GM12874 (cell line): ENCODE data around the gene STK32C.

ENCODE experiments used
- TF ChIP-seq, protein P1 (sequence below): IDR thresholded peaks from 2 replicates; pipeline ENCODE4 v1.5.1; 2011; ENCODE audit warnings: low read depth, mild to moderate bottlenecking, control low read depth, low read length, moderate library complexity; ENCODE audit not compliant: insufficient read depth

STK32C gene

DNA sequence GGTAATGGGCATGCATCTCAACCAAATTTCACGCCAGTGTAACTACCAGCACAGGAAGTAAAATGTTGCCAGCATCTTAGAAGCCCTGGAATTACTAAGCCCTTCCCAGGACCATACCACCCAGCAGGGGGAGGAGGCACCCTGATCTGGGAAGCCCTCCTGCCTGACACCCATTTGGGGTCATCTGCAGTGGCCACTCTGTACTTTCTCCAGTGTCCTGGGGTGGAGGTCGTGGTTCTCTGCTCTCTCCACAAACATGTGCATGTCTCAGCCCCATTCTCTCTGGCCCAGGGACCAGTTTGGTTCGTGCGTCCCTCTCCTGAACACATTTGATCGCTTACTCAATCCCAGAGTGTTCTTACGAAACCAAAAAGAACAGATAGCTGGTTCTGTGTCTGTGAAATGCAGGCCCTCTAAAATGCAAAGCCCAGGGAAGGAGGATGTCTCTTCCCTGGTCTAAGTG is 14.9 kb upstream of the STK32C start:
- TF ChIP-seq, protein P1, sequence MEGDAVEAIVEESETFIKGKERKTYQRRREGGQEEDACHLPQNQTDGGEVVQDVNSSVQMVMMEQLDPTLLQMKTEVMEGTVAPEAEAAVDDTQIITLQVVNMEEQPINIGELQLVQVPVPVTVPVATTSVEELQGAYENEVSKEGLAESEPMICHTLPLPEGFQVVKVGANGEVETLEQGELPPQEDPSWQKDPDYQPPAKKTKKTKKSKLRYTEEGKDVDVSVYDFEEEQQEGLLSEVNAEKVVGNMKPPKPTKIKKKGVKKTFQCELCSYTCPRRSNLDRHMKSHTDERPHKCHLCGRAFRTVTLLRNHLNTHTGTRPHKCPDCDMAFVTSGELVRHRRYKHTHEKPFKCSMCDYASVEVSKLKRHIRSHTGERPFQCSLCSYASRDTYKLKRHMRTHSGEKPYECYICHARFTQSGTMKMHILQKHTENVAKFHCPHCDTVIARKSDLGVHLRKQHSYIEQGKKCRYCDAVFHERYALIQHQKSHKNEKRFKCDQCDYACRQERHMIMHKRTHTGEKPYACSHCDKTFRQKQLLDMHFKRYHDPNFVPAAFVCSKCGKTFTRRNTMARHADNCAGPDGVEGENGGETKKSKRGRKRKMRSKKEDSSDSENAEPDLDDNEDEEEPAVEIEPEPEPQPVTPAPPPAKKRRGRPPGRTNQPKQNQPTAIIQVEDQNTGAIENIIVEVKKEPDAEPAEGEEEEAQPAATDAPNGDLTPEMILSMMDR = no peak

GRCh38 chr10:132321726-132322125 is 14.0 kb upstream of the STK32C start:
- TF ChIP-seq, protein P1 = no peak

DNA sequence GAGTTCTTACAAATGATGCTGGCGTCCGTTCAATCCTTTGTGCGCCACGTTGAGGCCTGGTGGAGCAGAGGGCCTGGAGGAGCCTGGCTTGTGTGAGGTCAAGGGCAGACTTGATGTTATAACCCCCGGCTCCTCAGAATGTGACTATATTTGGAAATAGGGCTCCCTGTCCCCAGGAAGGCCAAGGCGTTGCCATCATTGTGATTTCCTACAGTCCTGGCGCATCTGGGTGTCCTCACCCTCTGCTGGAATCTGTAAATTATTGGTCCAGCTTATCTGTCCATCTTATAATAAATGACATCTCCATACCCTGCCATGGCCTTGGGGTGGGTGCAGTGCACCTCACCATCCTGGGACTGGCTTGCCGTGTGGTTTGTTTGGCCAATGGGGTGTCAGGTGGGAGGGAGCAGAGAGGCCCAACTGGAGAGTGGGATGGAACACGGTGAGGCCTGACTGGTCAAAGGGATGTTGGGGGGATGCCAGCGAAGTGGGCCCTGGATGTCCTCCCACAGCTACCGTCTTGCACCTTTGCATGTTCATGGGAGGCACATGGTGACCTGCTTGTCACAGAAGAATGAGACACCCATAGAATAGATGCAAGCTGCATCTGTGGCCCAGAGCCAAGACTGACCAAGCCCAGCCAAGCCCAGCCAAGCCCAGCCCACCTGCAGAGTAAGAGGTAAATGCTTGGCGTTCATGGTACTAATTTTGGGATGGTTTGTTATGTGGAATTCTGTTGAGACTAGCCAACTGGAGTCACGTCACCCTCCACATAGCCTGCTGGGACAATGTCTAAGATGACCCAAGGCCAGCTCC is 13.1 kb upstream of the STK32C start:
- TF ChIP-seq, protein P1 = no peak

GRCh38 chr10:132319853-132320653 is 12.3 kb upstream of the STK32C start:
- TF ChIP-seq, protein P1 = no peak

DNA sequence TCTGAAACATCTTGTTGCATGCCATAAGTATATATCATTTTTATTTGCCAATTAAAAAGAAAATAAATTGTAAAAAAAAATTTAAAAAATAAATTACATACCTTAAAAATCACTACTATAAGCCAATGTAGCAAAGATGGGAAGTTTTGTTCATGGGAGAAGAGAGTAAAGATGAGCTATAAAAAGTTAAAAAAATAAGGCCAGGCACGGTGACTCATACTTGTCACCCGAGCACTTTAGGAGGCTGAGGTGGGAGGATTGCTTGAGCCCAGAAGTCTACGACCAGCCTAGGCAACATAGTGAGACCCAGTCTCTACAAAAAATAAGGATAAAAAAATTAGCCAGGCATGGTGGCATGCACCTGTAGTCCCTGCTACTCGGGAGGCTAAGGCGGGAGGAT is 8.4 kb upstream of the STK32C start:
- TF ChIP-seq, protein P1 = no peak

GRCh38 chr10:132314336-132314735 is 6.6 kb upstream of the STK32C start:
- TF ChIP-seq, protein P1 = no peak

- TF ChIP-seq, protein P1 = no peak
Measured at GRCh38 chr10:132313865-132314264, 6.1 kb upstream of the STK32C start.
